ENCODE results near the gene SPIRE1. TPM values are rescaled to one million over a fixed set of nuclear protein-coding genes. Genes with fewer than 3 reads are reported as not detected.

The SPIRE1 gene
- total RNA-seq, 6 experiments from 2014 or later: 22.2 to 33.7 (median 28.2) TPM

DNA sequence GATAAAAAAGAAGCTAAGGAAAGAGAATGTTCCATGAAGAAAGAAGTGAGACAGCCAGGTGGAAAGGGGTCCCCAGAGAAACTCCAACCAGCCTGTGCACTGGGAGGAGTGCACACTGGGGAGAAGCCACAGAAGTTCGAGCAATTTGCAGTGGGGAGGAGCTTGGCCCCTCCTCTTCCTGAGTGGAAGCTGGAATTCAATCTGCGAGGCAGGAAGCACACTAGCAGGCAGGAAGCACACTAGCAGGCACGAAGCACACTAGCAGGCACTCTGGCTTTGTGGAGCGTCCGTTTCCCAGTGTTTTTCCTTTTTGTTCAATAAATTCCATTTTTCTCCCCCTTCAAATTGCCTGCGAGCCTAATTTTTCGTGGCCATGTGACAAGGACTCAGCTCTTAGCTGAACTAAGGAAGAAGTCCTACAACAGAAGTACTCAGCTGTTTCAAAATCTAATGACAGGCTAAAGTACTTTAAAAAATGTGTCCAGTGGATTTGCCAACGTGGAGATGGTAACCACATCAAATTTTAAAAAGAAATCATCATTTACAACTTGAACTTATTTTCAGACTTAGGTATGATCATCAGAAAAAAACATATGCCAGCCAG is 21.4 kb upstream of the SPIRE1 start:
- peaks cover 3% of the 10 kb centered on the region for H3K36me3 Mint-ChIP-seq (ENCODE audit: low read depth)
- H3K27ac Mint-ChIP-seq: peak overlapping the region; percentile 81
- H3K9me3 Mint-ChIP-seq: no peaks in the 10 kb centered on the region
- TF ChIP-seq, protein P1, sequence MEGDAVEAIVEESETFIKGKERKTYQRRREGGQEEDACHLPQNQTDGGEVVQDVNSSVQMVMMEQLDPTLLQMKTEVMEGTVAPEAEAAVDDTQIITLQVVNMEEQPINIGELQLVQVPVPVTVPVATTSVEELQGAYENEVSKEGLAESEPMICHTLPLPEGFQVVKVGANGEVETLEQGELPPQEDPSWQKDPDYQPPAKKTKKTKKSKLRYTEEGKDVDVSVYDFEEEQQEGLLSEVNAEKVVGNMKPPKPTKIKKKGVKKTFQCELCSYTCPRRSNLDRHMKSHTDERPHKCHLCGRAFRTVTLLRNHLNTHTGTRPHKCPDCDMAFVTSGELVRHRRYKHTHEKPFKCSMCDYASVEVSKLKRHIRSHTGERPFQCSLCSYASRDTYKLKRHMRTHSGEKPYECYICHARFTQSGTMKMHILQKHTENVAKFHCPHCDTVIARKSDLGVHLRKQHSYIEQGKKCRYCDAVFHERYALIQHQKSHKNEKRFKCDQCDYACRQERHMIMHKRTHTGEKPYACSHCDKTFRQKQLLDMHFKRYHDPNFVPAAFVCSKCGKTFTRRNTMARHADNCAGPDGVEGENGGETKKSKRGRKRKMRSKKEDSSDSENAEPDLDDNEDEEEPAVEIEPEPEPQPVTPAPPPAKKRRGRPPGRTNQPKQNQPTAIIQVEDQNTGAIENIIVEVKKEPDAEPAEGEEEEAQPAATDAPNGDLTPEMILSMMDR (IDR thresholded peaks at IDR 0.05): no peak
- no peaks in the 10 kb centered on the region for H3K27me3 Mint-ChIP-seq (ENCODE audit: insufficient read depth)
- H3K4me3 Mint-ChIP-seq: peak overlapping the region; percentile 23; the same call in 1 of the 2 replicates
- peaks cover 11% of the 10 kb centered on the region for H3K4me1 Mint-ChIP-seq (ENCODE audit: low read depth)
- DNase-seq: no peak

GRCh38 chr18:12668041-12668440 is 10.1 kb upstream of the SPIRE1 start:
- no peak overlapping the region for H3K27ac Mint-ChIP-seq
- no peaks in the 10 kb centered on the region; the same call in 1 of the 2 replicates for H3K4me1 Mint-ChIP-seq (ENCODE audit: low read depth)
- no peaks in the 10 kb centered on the region for H3K9me3 Mint-ChIP-seq
- H3K27me3 Mint-ChIP-seq (ENCODE audit: insufficient read depth): no peaks in the 10 kb centered on the region
- TF ChIP-seq, protein P1 (IDR thresholded peaks at IDR 0.05): no peak
- H3K4me3 Mint-ChIP-seq: no peak overlapping the region
- no peaks in the 10 kb centered on the region for H3K36me3 Mint-ChIP-seq (ENCODE audit: low read depth)
- DNase-seq: no peak

GRCh38 chr18:12659904-12660605 is 2.1 kb upstream of the SPIRE1 start:
- no peak overlapping the region for H3K4me3 Mint-ChIP-seq
- TF ChIP-seq, protein P1 (IDR thresholded peaks at IDR 0.05): peak; percentile 95
- 0 out of 2 replicates have a peak overlapping the region, but pooled peaks have one; percentile 5 for H3K27ac Mint-ChIP-seq
- H3K27me3 Mint-ChIP-seq (ENCODE audit: insufficient read depth): no peaks in the 10 kb centered on the region; the same call in 1 of the 2 replicates
- no peaks in the 10 kb centered on the region for H3K36me3 Mint-ChIP-seq (ENCODE audit: low read depth)
- no peaks in the 10 kb centered on the region for H3K9me3 Mint-ChIP-seq
- DNase-seq: peak; percentile 77
- H3K4me1 Mint-ChIP-seq (ENCODE audit: low read depth): peaks cover 39% of the 10 kb centered on the region

- Mint-ChIP-seq H3K36me3 (ENCODE audit: low read depth) (no peaks in the 10 kb centered on the region), H3K9me3 (no peaks in the 10 kb centered on the region), H3K4me3 (peak overlapping the region; percentile 88), H3K4me1 (ENCODE audit: low read depth) (peaks cover 47% of the 10 kb centered on the region), H3K27ac (peak overlapping the region; percentile 72), H3K27me3 (ENCODE audit: insufficient read depth) (peaks cover 2% of the 10 kb centered on the region; the same call in 1 of the 2 replicates)
- peak; percentile 25 for DNase-seq
- TF ChIP-seq, protein P1 (IDR thresholded peaks at IDR 0.05): no peak
These were observed 675 bp upstream of the SPIRE1 start for GRCh38 chr18:12658426-12659138.

DNA sequence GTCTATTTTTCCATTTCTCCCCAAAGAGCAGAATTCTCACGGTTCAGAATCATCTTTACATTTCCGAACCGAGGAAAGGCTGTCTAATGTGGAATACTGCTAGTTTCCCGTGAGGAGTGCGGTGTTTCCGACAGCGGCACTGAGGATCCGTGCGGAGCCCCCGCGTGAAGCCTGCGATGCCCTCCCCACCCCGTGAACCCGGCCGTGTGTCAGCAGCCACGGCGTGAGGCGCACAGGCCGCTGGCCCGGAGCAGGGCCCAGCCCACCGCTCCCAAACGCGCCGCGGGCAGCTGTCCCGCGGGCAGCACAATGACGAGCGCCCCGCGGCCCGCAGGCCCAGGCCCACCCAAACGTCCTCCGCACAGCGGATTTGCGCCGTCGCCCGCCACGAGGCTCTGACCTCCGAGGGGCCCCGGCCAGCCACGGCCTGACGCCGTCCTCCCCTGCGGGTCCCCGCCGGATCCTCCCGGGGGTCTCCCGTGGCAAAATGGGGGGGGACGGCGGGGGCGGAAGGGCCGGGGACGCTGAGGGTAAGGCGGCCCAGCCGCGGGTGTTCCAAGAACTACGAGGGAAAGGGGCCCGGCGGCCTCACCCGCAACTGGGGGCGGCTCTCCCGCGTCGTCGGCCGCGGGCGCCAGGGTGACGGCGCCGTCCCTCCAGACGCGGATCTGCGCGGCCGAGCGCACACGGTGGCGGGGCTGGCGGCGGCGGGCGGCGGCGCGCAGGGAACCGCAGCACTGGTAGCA is 796 bp downstream of the SPIRE1 start:
- Mint-ChIP-seq H3K27ac (peak overlapping the region; percentile 88), H3K36me3 (ENCODE audit: low read depth) (no peaks in the 10 kb centered on the region)
- DNase-seq: peak; percentile 13

More for the DNA sequence above, 796 bp downstream of the SPIRE1 start:
- Mint-ChIP-seq H3K27me3 (ENCODE audit: insufficient read depth) (peaks cover 2% of the 10 kb centered on the region; the same call in 1 of the 2 replicates), H3K4me1 (ENCODE audit: low read depth) (peaks cover 61% of the 10 kb centered on the region), H3K4me3 (peak overlapping the region; percentile 90), H3K9me3 (no peaks in the 10 kb centered on the region)
- TF ChIP-seq, protein P1 (IDR thresholded peaks at IDR 0.05): no peak
